Measurements from ENCODE around the gene APBA1. TPM values are rescaled to one million over a fixed set of nuclear protein-coding genes. Genes with fewer than 3 reads are reported as not detected.

APBA1 gene
- total and polyA plus RNA-seq, 2 of the 8 experiments (the other 6 are each of a cell fraction or from before 2014, with no cell fraction given), result 0.36 to 0.60 TPM

DNA sequence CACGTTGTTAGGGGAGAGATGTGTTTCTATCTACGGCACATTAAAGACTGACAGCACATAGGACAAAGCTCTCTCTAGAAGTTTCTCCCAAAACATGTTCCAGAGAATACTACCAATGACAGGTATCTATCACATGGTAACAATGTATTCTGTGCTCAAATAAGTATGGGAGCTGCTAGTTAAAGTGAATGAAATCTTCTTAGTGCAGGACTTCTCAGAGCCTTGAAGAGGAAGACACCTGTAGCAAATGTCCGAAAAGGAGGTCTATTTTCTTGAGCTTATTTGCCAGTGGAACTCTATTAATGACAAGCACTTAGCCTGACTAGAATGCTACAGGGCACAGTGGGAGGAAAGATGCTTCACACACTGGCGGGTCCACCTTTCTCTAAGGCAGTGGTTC, 209.8 kb downstream of the APBA1 start:
- H3K27me3 ChIP-seq (replicated peaks in 1 of 4; ENCODE audit: control insufficient read depth in 3 of 4, extremely low read depth in 1 of 4, insufficient read depth in 3 of 4, low read length in 3 of 4), result no peaks in the 10 kb centered on the region
- H3K79me2 ChIP-seq (ENCODE audit: control insufficient read depth in 1 of 2, insufficient read depth in 2 of 2, low read length in 2 of 2), result no peaks in the 10 kb centered on the region
- H3K36me3 ChIP-seq (ENCODE audit: control insufficient read depth in 2 of 4, insufficient read depth in 4 of 4, low read length in 3 of 4), result no peaks in the 10 kb centered on the region
- H4K20me1 ChIP-seq (replicated peaks in 1 of 2; ENCODE audit: control insufficient read depth in 1 of 2, insufficient read depth in 2 of 2, low read length in 2 of 2), result no peaks in the 10 kb centered on the region
- no peak overlapping the region for H4K91ac ChIP-seq (replicated peaks; ENCODE audit: insufficient read length, low read length)
- H2BK15ac ChIP-seq (ENCODE audit: low read length), result no peak overlapping the region
- DNase-seq (ENCODE audit: low read depth in 1 of 2, low spot score in 2 of 2) (no peak), FAIRE-seq (no peak)
- no peak overlapping the region for H2BK12ac ChIP-seq (ENCODE audit: low read depth, low read length)
- WGBS, 2 experiments (ENCODE audit: extremely low coverage in 1 of 2, insufficient coverage in 1 of 2, insufficient read length in 1 of 2, insufficient replicate concordance in 2 of 2, low coverage in 1 of 2, low lambda C conversion rate in 2 of 2, missing lambda C conversion rate in 1 of 2), result 85% methylated on average over 4 of the region's 4 CpGs; no CpG with 5 or more reads in 1 of the 2 experiments
- no peak overlapping the region for H3K56ac ChIP-seq (replicated peaks; ENCODE audit: insufficient read length, low read depth, low read length)
- CTCF ChIA-PET (ENCODE audit: partially characterized antibody), result interaction anchor here (0.8 to 1.0 kb wide), 4 partner anchors 10 to 40 kb away, joined by 3 to 4 read pairs (median 3); no protein-coding TSS in a partner anchor
- H3K14ac ChIP-seq (ENCODE audit: insufficient read length), result no peak overlapping the region
- no peak overlapping the region for H2BK5ac ChIP-seq (ENCODE audit: low read depth, low read length)
- H4K5ac ChIP-seq (ENCODE audit: insufficient read length, low read depth, low read length), result no peak overlapping the region
- no peaks in the 10 kb centered on the region for H3K79me1 ChIP-seq (ENCODE audit: low read depth, low read length)
- POLR2A ChIA-PET (ENCODE audit: partially characterized antibody), result no interaction called here
- no peak overlapping the region for H3K4me2 ChIP-seq (ENCODE audit: insufficient read depth in 1 of 2, low read depth in 2 of 2, low read length in 2 of 2)
- H2BK120ac ChIP-seq (replicated peaks; ENCODE audit: low read depth, low read length), result no peak overlapping the region
- H3K9ac ChIP-seq (replicated peaks in 1 of 4; ENCODE audit: extremely low read depth in 1 of 4, low read depth in 3 of 4, low read length in 3 of 4), result no peak overlapping the region
- H4K8ac ChIP-seq (ENCODE audit: extremely low read depth, insufficient read depth, low read length), result no peak overlapping the region
- H3K9me3 ChIP-seq (ENCODE audit: insufficient read depth in 2 of 2, low read depth in 1 of 2, low read length in 1 of 2), result no peaks in the 10 kb centered on the region
- peaks cover 0 to 5% (median under 1%) of the 10 kb centered on the region in 4 experiments; a peak in 3 of 7 replicates for H3K4me1 ChIP-seq (replicated peaks in 1 of 4; ENCODE audit: control insufficient read depth in 3 of 4, insufficient read depth in 4 of 4, low read length in 3 of 4)
- no peak overlapping the region for H3K23ac ChIP-seq (ENCODE audit: insufficient read length)
- H3K23me2 ChIP-seq (ENCODE audit: low read depth, low read length), result no peaks in the 10 kb centered on the region
- TF ChIP-seq, protein P1, sequence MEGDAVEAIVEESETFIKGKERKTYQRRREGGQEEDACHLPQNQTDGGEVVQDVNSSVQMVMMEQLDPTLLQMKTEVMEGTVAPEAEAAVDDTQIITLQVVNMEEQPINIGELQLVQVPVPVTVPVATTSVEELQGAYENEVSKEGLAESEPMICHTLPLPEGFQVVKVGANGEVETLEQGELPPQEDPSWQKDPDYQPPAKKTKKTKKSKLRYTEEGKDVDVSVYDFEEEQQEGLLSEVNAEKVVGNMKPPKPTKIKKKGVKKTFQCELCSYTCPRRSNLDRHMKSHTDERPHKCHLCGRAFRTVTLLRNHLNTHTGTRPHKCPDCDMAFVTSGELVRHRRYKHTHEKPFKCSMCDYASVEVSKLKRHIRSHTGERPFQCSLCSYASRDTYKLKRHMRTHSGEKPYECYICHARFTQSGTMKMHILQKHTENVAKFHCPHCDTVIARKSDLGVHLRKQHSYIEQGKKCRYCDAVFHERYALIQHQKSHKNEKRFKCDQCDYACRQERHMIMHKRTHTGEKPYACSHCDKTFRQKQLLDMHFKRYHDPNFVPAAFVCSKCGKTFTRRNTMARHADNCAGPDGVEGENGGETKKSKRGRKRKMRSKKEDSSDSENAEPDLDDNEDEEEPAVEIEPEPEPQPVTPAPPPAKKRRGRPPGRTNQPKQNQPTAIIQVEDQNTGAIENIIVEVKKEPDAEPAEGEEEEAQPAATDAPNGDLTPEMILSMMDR (IDR thresholded peaks at IDR 0.05; ENCODE audit: control extremely low read depth in 1 of 3, insufficient read depth in 1 of 3, low read depth in 1 of 3, low read length in 3 of 3), result no peak
- H2AFZ ChIP-seq (ENCODE audit: low read length), result no peak overlapping the region
- H3K18ac ChIP-seq (ENCODE audit: extremely low read depth, low read length), result no peak overlapping the region
- no peak overlapping the region for H3K4ac ChIP-seq (replicated peaks; ENCODE audit: insufficient read length, low read depth, low read length)
- H2BK20ac ChIP-seq (ENCODE audit: low read length), result no peak overlapping the region
- no peak overlapping the region for H3K4me3 ChIP-seq (ENCODE audit: extremely low read depth in 1 of 4, insufficient read depth in 2 of 4, low read depth in 3 of 4, low read length in 4 of 4)
- no peak overlapping the region for H3K27ac ChIP-seq (ENCODE audit: low read depth, low read length)
- no peak overlapping the region for H2AK5ac ChIP-seq (ENCODE audit: low read depth, low read length)

All from H1 (cell line).